GM23248 (cell line): ENCODE data around the gene RPL39L.

Experiments
- EZH2 ChIP-seq: fragments of 200-600 bp; sonication (generic); IDR thresholded peaks from 2 replicates; pipeline ENCODE4 v1.6.1; 2018; ENCODE audit warnings: antibody characterized with exemption, mild to moderate bottlenecking; ENCODE audit not compliant: insufficient read depth, poor library complexity, severe bottlenecking
- EZH2phosphoT487 ChIP-seq: fragments of 200-600 bp; sonication (generic); IDR thresholded peaks from 2 replicates; pipeline ENCODE4 v1.6.1; 2018; ENCODE audit warnings: antibody characterized with exemption, moderate library complexity, mild to moderate bottlenecking, low read depth; ENCODE audit not compliant: insufficient read depth

GRCh38 chr3:187105700-187106099 is 33.6 kb downstream of the RPL39L start:
- TF ChIP-seq EZH2: no peak
- TF ChIP-seq EZH2phosphoT487: no peak
